ENCODE data around the gene AMOT.
"Not testable (repeated sequence)": the region's sequence is repeated elsewhere in the genome, so short reads cannot be mapped to it uniquely, and the experiment has no call there.

AMOT gene
- total RNA-seq = 4.1 to 7.7 reads per million in 2 donors

GRCh38 chrX:112840382-112841113, at the start of gene AMOT:
Gene AMOT (minus strand): TSS chrX:112840831. CDS start chrX:112823126, 17,705 bp downstream.
- DNase-seq = peak; percentile 59

- no peak for DNase-seq
Measured at GRCh38 chrX:112889400-112889799, 48.8 kb upstream of the AMOT start.

- DNase-seq = no peak
Measured at GRCh38 chrX:112888916-112889315, 48.3 kb upstream of the AMOT start.

GRCh38 chrX:112877771-112878173, 37.1 kb upstream of the AMOT start:
- DNase-seq = no peak

GRCh38 chrX:112874614-112875013, 34.0 kb upstream of the AMOT start:
- DNase-seq = no peak

GRCh38 chrX:112874175-112874574, 33.5 kb upstream of the AMOT start:
- DNase-seq = no peak

GRCh38 chrX:112868586-112868985, 28.0 kb upstream of the AMOT start:
- no peak for DNase-seq

GRCh38 chrX:112867570-112867969, 26.9 kb upstream of the AMOT start:
- no peak for DNase-seq

GRCh38 chrX:112866175-112866574, 25.5 kb upstream of the AMOT start:
- DNase-seq = no peak

GRCh38 chrX:112865464-112866025, 24.9 kb upstream of the AMOT start:
- DNase-seq = no peak

GRCh38 chrX:112863850-112864249, 23.2 kb upstream of the AMOT start:
- no peak for DNase-seq

GRCh38 chrX:112857478-112857878, 16.8 kb upstream of the AMOT start:
- no peak for DNase-seq

- not testable (repeated sequence) for DNase-seq
Measured at GRCh38 chrX:112854901-112855300, 14.3 kb upstream of the AMOT start.

GRCh38 chrX:112852851-112853250, 12.2 kb upstream of the AMOT start:
- no peak for DNase-seq

GRCh38 chrX:112851806-112852205, 11.2 kb upstream of the AMOT start:
- DNase-seq = no peak

GRCh38 chrX:112851161-112851779, 10.6 kb upstream of the AMOT start:
- no peak for DNase-seq

- DNase-seq = no peak
Measured at GRCh38 chrX:112849016-112849415, 8.4 kb upstream of the AMOT start.

GRCh38 chrX:112846782-112847181, 6.2 kb upstream of the AMOT start:
- DNase-seq = no peak

- no peak for DNase-seq
Measured at GRCh38 chrX:112846187-112846586, 5.6 kb upstream of the AMOT start.

GRCh38 chrX:112844250-112844649, 3.6 kb upstream of the AMOT start:
- DNase-seq = no peak

GRCh38 chrX:112841820-112842157, 1.2 kb upstream of the AMOT start:
- no peak for DNase-seq

GRCh38 chrX:112841114-112841819, 636 bp upstream of the AMOT start:
- peak; percentile 62 for DNase-seq

- no peak for DNase-seq
Measured at GRCh38 chrX:112839856-112840255, 775 bp downstream of the AMOT start.

- no peak for DNase-seq
Measured at GRCh38 chrX:112837531-112837930, 3.1 kb downstream of the AMOT start.
